Activated naive CD4-positive, alpha-beta T cell treated with anti-CD3 and anti-CD28 coated beads for 36 hours (primary cell): ENCODE results near the gene LIPC. TPM values are rescaled to one million over a fixed set of nuclear protein-coding genes. Genes with fewer than 3 reads are reported as not detected.

Source experiments
- CTCF ChIA-PET: fragments of 350-600 bp; sonication (Branson Sonifier 250); formaldehyde crosslinking; loops from one replicate; lab custom pipeline; 2021; ENCODE audit warnings: antibody characterized with exemption; lab: Charles Lee
- DNase-seq: peaks from one replicate; pipeline ENCODE4 v3.0.0-alpha.2; 2020
- H3K27ac Mint-ChIP-seq: one replicate; pipeline ENCODE4 v1.8.0; 2021; ENCODE audit warnings: mild to moderate bottlenecking, mixed read lengths
- H3K27me3 Mint-ChIP-seq: one replicate; pipeline ENCODE4 v1.8.0; 2021; ENCODE audit warnings: low read depth, mixed read lengths
- H3K36me3 Mint-ChIP-seq: one replicate; pipeline ENCODE4 v1.8.0; 2021; ENCODE audit warnings: low read depth, mixed read lengths
- H3K4me1 Mint-ChIP-seq: one replicate; pipeline ENCODE4 v1.8.0; 2021; ENCODE audit warnings: low read depth, mixed read lengths
- H3K4me3 Mint-ChIP-seq: one replicate; pipeline ENCODE4 v1.8.0; 2021; ENCODE audit warnings: mild to moderate bottlenecking, moderate library complexity, mixed read lengths
- H3K9me3 Mint-ChIP-seq: one replicate; pipeline ENCODE4 v1.8.0; 2021; ENCODE audit warnings: mixed read lengths
- intact Hi-C: fragments of 100-400 bp; cut with micrococcal nuclease; formaldehyde crosslinking; loops from one replicate; pipeline ENCODE4 v1.15.1; 2023
- total RNA-seq, 2 experiments: library from RNA; stranded (reverse); gene quantifications; one replicate each; pipeline ENCODE4 v1.2.3, GENCODE V29; 2021

LIPC gene
- total RNA-seq, 2 experiments from 2014 or later, result 0.14 to 0.47 TPM

- Mint-ChIP-seq H3K36me3 (no peaks in the 10 kb centered on the region), H3K4me3 (no peak overlapping the region), H3K4me1 (peaks cover 16% of the 10 kb centered on the region), H3K27ac (no peak overlapping the region), H3K9me3 (no peaks in the 10 kb centered on the region), H3K27me3 (no peaks in the 10 kb centered on the region)
- CTCF ChIA-PET, result no interaction called here
- intact Hi-C loops, result no loop called here
- DNase-seq, result no peak
These were observed 119.4 kb downstream of the LIPC start for GRCh38 chr15:58551084-58551763.

GRCh38 chr15:58551764-58552504 lies 120.1 kb downstream of the LIPC start:
- DNase-seq, result no peak
- CTCF ChIA-PET, result no interaction called here
- Mint-ChIP-seq H3K4me1 (peaks cover 16% of the 10 kb centered on the region), H3K27ac (no peak overlapping the region), H3K4me3 (no peak overlapping the region), H3K27me3 (no peaks in the 10 kb centered on the region), H3K9me3 (no peaks in the 10 kb centered on the region), H3K36me3 (no peaks in the 10 kb centered on the region)
- intact Hi-C loops, result no loop called here

GRCh38 chr15:58552505-58553364 lies 120.9 kb downstream of the LIPC start:
- no peaks in the 10 kb centered on the region for H3K27me3 Mint-ChIP-seq
- DNase-seq, result no peak
- intact Hi-C loops, result no loop called here
- no peak overlapping the region for H3K4me3 Mint-ChIP-seq
- H3K9me3 Mint-ChIP-seq, result no peaks in the 10 kb centered on the region
- no peak overlapping the region for H3K27ac Mint-ChIP-seq
- no peaks in the 10 kb centered on the region for H3K36me3 Mint-ChIP-seq
- H3K4me1 Mint-ChIP-seq, result peaks cover 16% of the 10 kb centered on the region
- CTCF ChIA-PET, result no interaction called here

- H3K9me3 Mint-ChIP-seq, result no peaks in the 10 kb centered on the region
- CTCF ChIA-PET, result no interaction called here
- H3K4me3 Mint-ChIP-seq, result no peak overlapping the region
- no peak overlapping the region for H3K27ac Mint-ChIP-seq
- H3K36me3 Mint-ChIP-seq, result no peaks in the 10 kb centered on the region
- H3K27me3 Mint-ChIP-seq, result no peaks in the 10 kb centered on the region
- DNase-seq, result no peak
- peaks cover 16% of the 10 kb centered on the region for H3K4me1 Mint-ChIP-seq
- intact Hi-C loops, result no loop called here
These were observed 121.7 kb downstream of the LIPC start for GRCh38 chr15:58553365-58553918.

GRCh38 chr15:58554758-58555157 lies 123.0 kb downstream of the LIPC start:
- DNase-seq, result no peak
- H3K27ac Mint-ChIP-seq, result no peak overlapping the region
- intact Hi-C loops, result no loop called here
- no peaks in the 10 kb centered on the region for H3K36me3 Mint-ChIP-seq
- CTCF ChIA-PET, result no interaction called here
- no peaks in the 10 kb centered on the region for H3K27me3 Mint-ChIP-seq
- H3K4me1 Mint-ChIP-seq, result peaks cover 16% of the 10 kb centered on the region
- H3K4me3 Mint-ChIP-seq, result no peak overlapping the region
- no peaks in the 10 kb centered on the region for H3K9me3 Mint-ChIP-seq

GRCh38 chr15:58555162-58556027 lies 123.6 kb downstream of the LIPC start:
- intact Hi-C loops, result no loop called here
- H3K4me3 Mint-ChIP-seq, result no peak overlapping the region
- no peak overlapping the region for H3K27ac Mint-ChIP-seq
- H3K9me3 Mint-ChIP-seq, result no peaks in the 10 kb centered on the region
- no peaks in the 10 kb centered on the region for H3K36me3 Mint-ChIP-seq
- CTCF ChIA-PET, result interaction anchor here (0.6 kb wide), 1 partner anchor 247 kb away, joined by 5 read pairs; no protein-coding TSS in a partner anchor
- H3K4me1 Mint-ChIP-seq, result peaks cover 13% of the 10 kb centered on the region
- no peaks in the 10 kb centered on the region for H3K27me3 Mint-ChIP-seq
- DNase-seq, result no peak

GRCh38 chr15:58556028-58556361 lies 124.2 kb downstream of the LIPC start:
- no peaks in the 10 kb centered on the region for H3K9me3 Mint-ChIP-seq
- no peak overlapping the region for H3K27ac Mint-ChIP-seq
- peaks cover 13% of the 10 kb centered on the region for H3K4me1 Mint-ChIP-seq
- H3K27me3 Mint-ChIP-seq, result no peaks in the 10 kb centered on the region
- no peak overlapping the region for H3K4me3 Mint-ChIP-seq
- CTCF ChIA-PET, result interaction anchor here (0.6 kb wide), 2 partner anchors 248 to 1480 kb away, joined by 3 to 5 read pairs; no protein-coding TSS in a partner anchor
- intact Hi-C loops, result no loop called here
- no peaks in the 10 kb centered on the region for H3K36me3 Mint-ChIP-seq
- no peak for DNase-seq

- Mint-ChIP-seq H3K4me3 (no peak overlapping the region), H3K4me1 (peaks cover 8% of the 10 kb centered on the region), H3K27ac (no peak overlapping the region), H3K27me3 (no peaks in the 10 kb centered on the region), H3K36me3 (no peaks in the 10 kb centered on the region), H3K9me3 (no peaks in the 10 kb centered on the region)
- intact Hi-C loops, result no loop called here
- no peak for DNase-seq
- CTCF ChIA-PET, result interaction anchor here (0.6 to 0.7 kb wide), 2 partner anchors 121 to 1480 kb away, joined by 3 to 4 read pairs; no protein-coding TSS in a partner anchor
These were observed 124.8 kb downstream of the LIPC start for GRCh38 chr15:58556541-58556940.

GRCh38 chr15:58558777-58559176 lies 127.0 kb downstream of the LIPC start:
- CTCF ChIA-PET, result interaction anchor here (1.1 kb wide), 1 partner anchor 73 kb away, joined by 4 read pairs; no protein-coding TSS in a partner anchor
- H3K27ac Mint-ChIP-seq, result no peak overlapping the region
- no peaks in the 10 kb centered on the region for H3K36me3 Mint-ChIP-seq
- H3K9me3 Mint-ChIP-seq, result no peaks in the 10 kb centered on the region
- intact Hi-C loops, result no loop called here
- H3K4me1 Mint-ChIP-seq, result no peaks in the 10 kb centered on the region
- DNase-seq, result no peak
- H3K4me3 Mint-ChIP-seq, result no peak overlapping the region
- no peaks in the 10 kb centered on the region for H3K27me3 Mint-ChIP-seq

GRCh38 chr15:58559904-58560588 lies 128.3 kb downstream of the LIPC start:
- Mint-ChIP-seq H3K27ac (no peak overlapping the region), H3K27me3 (no peaks in the 10 kb centered on the region), H3K36me3 (no peaks in the 10 kb centered on the region), H3K4me3 (no peak overlapping the region), H3K4me1 (no peaks in the 10 kb centered on the region), H3K9me3 (no peaks in the 10 kb centered on the region)
- DNase-seq, result no peak
- intact Hi-C loops, result no loop called here
- CTCF ChIA-PET, result interaction anchor here (0.6 to 0.7 kb wide), 2 partner anchors 24 to 184 kb away, joined by 3 to 6 read pairs; no protein-coding TSS in a partner anchor

- Mint-ChIP-seq H3K9me3 (no peaks in the 10 kb centered on the region), H3K27me3 (no peaks in the 10 kb centered on the region), H3K4me3 (no peak overlapping the region), H3K36me3 (no peaks in the 10 kb centered on the region), H3K27ac (no peak overlapping the region), H3K4me1 (no peaks in the 10 kb centered on the region)
- intact Hi-C loops, result no loop called here
- no peak for DNase-seq
- CTCF ChIA-PET, result interaction anchor here (0.6 to 0.9 kb wide), 2 partner anchors 199 to 292 kb away, joined by 3 read pairs; no protein-coding TSS in a partner anchor
These were observed 129.5 kb downstream of the LIPC start for GRCh38 chr15:58561321-58561720.
